ENCODE results near the gene COL6A5.
"Not testable (repeated sequence)": the region's sequence is repeated elsewhere in the genome, so short reads cannot be mapped to it uniquely, and the experiment has no call there.

Gene COL6A5

GRCh38 chr3:130345487-130346079 is at the start of gene COL6A5:
Gene COL6A5 (plus strand): TSS chr3:130345672. CDS start chr3:130373639, 27,967 bp downstream.
- no peak for DNase-seq

- DNase-seq = no peak
These were observed 45.9 kb upstream of the COL6A5 start for GRCh38 chr3:130299531-130299930.

GRCh38 chr3:130300888-130301287 is 44.6 kb upstream of the COL6A5 start:
- no peak for DNase-seq

GRCh38 chr3:130310109-130310508 is 35.4 kb upstream of the COL6A5 start:
- DNase-seq = no peak

- DNase-seq = no peak
These were observed 33.1 kb upstream of the COL6A5 start for GRCh38 chr3:130312374-130312773.

- DNase-seq = no peak
These were observed 29.3 kb upstream of the COL6A5 start for GRCh38 chr3:130316169-130316568.

GRCh38 chr3:130323503-130323902 is 22.0 kb upstream of the COL6A5 start:
- no peak for DNase-seq

- no peak for DNase-seq
These were observed 4.7 kb upstream of the COL6A5 start for GRCh38 chr3:130340766-130341165.

GRCh38 chr3:130341388-130341787 is 4.1 kb upstream of the COL6A5 start:
- no peak for DNase-seq

- no peak for DNase-seq
These were observed 3.6 kb upstream of the COL6A5 start for GRCh38 chr3:130341882-130342281.

GRCh38 chr3:130342821-130343661 is 2.4 kb upstream of the COL6A5 start:
- DNase-seq = no peak

- not testable (repeated sequence) for DNase-seq
These were observed 2.8 kb downstream of the COL6A5 start for GRCh38 chr3:130348258-130348657.

GRCh38 chr3:130354430-130354829 is 9.0 kb downstream of the COL6A5 start:
- no peak for DNase-seq

- DNase-seq = no peak
These were observed 28.6 kb downstream of the COL6A5 start for GRCh38 chr3:130374033-130374432.

GRCh38 chr3:130374908-130375307 is 29.4 kb downstream of the COL6A5 start:
- DNase-seq = no peak

- no peak for DNase-seq
These were observed 32.6 kb downstream of the COL6A5 start for GRCh38 chr3:130377960-130378676.

- DNase-seq = no peak
These were observed 33.3 kb downstream of the COL6A5 start for GRCh38 chr3:130378677-130379191.

GRCh38 chr3:130379274-130379673 is 33.8 kb downstream of the COL6A5 start:
- DNase-seq = no peak

GRCh38 chr3:130380398-130380797 is 34.9 kb downstream of the COL6A5 start:
- no peak for DNase-seq

- no peak for DNase-seq
These were observed 38.0 kb downstream of the COL6A5 start for GRCh38 chr3:130383424-130383823.

- DNase-seq = no peak
These were observed 39.1 kb downstream of the COL6A5 start for GRCh38 chr3:130384476-130385025.

- no peak for DNase-seq
These were observed 41.3 kb downstream of the COL6A5 start for GRCh38 chr3:130386604-130387263.

Measured in T1000 (cell line).